HL-60/S4 treated with phorbol 12-myristate 13-acetate at 8.2 ng/mL for 4 days and 3 days (cell line): Measurements from ENCODE around the gene IGSF21.

ENCODE experiments used
- in situ Hi-C: fragments of 300-500 bp; cut with MboI; formaldehyde crosslinking; loops from 2 replicates; pipeline ENCODE4 v1.15.0; 2022; ENCODE audit warnings: low sequenced_read_pairs

IGSF21 gene

GRCh38 chr1:18175051-18175450 lies 67.5 kb downstream of the IGSF21 start:
- in situ Hi-C loops: no loop called here

GRCh38 chr1:18175530-18176377 lies 68.2 kb downstream of the IGSF21 start:
- in situ Hi-C loops: no loop called here

GRCh38 chr1:18176619-18177018 lies 69.0 kb downstream of the IGSF21 start:
- in situ Hi-C loops: no loop called here

GRCh38 chr1:18178111-18178510 lies 70.5 kb downstream of the IGSF21 start:
- in situ Hi-C loops: no loop called here

GRCh38 chr1:18179009-18179408 lies 71.4 kb downstream of the IGSF21 start:
- in situ Hi-C loops: no loop called here

GRCh38 chr1:18182398-18183160 lies 75.0 kb downstream of the IGSF21 start:
- in situ Hi-C loops: no loop called here

GRCh38 chr1:18183533-18183932 lies 75.9 kb downstream of the IGSF21 start:
- in situ Hi-C loops: no loop called here

- in situ Hi-C loops: no loop called here
Measured at GRCh38 chr1:18187054-18187453, 79.5 kb downstream of the IGSF21 start.

- in situ Hi-C loops: no loop called here
Measured at GRCh38 chr1:18188820-18189517, 81.4 kb downstream of the IGSF21 start.

- in situ Hi-C loops: no loop called here
Measured at GRCh38 chr1:18190598-18190997, 83.0 kb downstream of the IGSF21 start.

GRCh38 chr1:18191037-18191436 lies 83.4 kb downstream of the IGSF21 start:
- in situ Hi-C loops: no loop called here

GRCh38 chr1:18191481-18192155 lies 84.0 kb downstream of the IGSF21 start:
- in situ Hi-C loops: no loop called here

GRCh38 chr1:18192182-18192581 lies 84.6 kb downstream of the IGSF21 start:
- in situ Hi-C loops: no loop called here

GRCh38 chr1:18192974-18193373 lies 85.4 kb downstream of the IGSF21 start:
- in situ Hi-C loops: no loop called here

- in situ Hi-C loops: no loop called here
Measured at GRCh38 chr1:18197299-18197698, 89.7 kb downstream of the IGSF21 start.

GRCh38 chr1:18198260-18198659 lies 90.7 kb downstream of the IGSF21 start:
- in situ Hi-C loops: no loop called here

GRCh38 chr1:18199462-18199861 lies 91.9 kb downstream of the IGSF21 start:
- in situ Hi-C loops: no loop called here

GRCh38 chr1:18200136-18200717 lies 92.6 kb downstream of the IGSF21 start:
- in situ Hi-C loops: no loop called here

- in situ Hi-C loops: no loop called here
Measured at GRCh38 chr1:18200918-18201317, 93.3 kb downstream of the IGSF21 start.

- in situ Hi-C loops: no loop called here
Measured at GRCh38 chr1:18201997-18202719, 94.6 kb downstream of the IGSF21 start.
